NCI-H446 treated with DMSO at 0.1 percent for 48 hours (cell line): ENCODE measurements around the gene CD247.
"Not testable (repeated sequence)": the region's sequence is repeated elsewhere in the genome, so short reads cannot be mapped to it uniquely, and the experiment has no call there.

Experiments used
- DNase-seq: peaks from one replicate; lab custom pipeline; 2025; lab: John Stamatoyannopoulos, UW

Gene CD247

GRCh38 chr1:167518331-167518700 is at the start of gene CD247:
CD247 (minus strand) TSS chr1:167518529; CDS start chr1:167518465, 64 bp downstream.
- DNase-seq: no peak

DNA sequence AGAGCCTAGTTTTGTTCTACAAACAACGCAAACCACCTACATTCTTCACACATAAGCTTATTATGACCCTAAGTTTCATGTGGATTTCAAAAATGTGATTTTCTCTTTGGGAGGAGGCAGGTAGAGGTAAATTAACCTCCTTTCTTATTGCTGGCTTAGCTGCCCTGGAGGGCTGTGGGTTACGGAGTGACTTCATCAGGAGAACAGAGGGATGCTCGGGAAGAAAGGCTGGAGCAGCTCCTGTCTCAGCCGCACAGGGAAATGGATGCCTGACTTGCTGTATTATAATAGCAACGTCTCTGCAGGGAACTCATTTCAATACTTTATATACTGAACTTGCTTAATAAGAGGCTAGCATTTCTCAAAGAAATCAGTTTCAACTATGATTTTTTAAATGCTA is 49.3 kb upstream of the CD247 start:
- DNase-seq: no peak

GRCh38 chr1:167566766-167567165 is 48.4 kb upstream of the CD247 start:
- no peak for DNase-seq

DNA sequence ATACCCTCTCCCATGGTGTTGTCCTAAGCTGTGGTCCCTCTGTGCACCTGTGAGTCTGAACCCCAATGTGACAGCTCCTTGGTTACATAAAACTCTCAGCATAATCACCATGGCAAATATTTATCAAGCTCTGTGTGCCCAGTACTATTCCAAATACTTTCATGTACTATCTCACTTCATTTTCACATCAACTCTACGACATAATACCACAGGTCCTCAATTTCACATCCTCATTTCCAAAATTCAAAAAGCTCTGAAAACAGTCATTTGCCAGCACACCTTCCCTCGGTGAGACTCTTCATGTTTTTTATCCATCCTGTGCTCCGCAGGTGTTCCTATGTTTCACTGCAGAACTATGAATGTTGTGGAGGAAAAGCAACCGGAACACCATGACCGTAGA is 47.6 kb upstream of the CD247 start:
- no peak for DNase-seq

GRCh38 chr1:167564612-167565270 is 46.4 kb upstream of the CD247 start:
- DNase-seq: no peak

DNA sequence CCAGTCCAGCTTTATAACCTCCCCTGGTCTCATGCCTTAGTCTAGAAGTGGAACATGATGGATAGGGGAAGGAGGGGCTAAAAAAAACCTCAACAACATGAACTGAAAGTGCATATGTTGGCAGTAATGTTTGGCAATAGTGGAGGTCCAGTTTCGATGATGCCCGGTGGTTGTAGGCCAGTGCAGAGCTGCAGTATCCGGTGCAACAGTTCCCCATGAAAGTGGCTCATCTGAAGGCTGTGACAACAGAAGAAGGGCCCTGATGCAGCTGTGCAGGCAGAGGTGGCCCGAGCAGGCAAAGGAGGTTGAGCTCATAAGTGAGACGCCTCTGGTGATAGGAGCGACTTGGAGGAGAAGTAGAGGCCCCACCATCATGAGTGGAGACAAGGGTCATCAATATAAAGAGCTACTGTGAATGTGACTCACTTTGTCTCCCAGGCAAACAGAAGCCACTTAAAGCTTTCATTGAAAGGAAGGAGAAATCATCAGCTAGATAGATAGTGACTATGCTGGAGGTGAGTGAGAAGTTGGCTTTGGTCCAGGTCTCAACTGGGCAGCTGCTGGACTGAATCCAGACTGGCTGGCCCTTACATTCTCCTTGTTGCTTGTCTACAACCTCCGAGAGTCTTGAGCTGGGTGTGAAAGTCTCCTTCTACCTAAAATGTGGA is 45.4 kb upstream of the CD247 start:
- no peak for DNase-seq

DNA sequence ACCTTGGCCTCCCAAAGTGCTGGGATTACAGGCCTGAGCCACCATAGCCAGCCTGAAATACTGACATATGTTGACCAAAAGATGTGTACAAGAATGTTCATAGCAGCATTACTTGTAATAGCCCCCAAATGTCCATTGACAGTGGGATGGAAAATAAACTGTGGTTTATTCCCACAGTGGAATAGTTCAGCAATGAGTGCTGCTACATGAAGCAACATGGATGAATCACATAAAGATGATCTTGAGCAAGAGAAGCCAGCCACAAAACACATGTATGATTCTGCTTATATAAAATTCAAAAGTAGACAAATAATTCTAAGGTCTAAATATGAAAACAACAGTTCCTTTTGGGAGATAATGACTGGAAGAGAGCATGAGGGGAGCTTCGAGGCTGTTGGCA is 44.4 kb upstream of the CD247 start:
- DNase-seq: no peak

DNA sequence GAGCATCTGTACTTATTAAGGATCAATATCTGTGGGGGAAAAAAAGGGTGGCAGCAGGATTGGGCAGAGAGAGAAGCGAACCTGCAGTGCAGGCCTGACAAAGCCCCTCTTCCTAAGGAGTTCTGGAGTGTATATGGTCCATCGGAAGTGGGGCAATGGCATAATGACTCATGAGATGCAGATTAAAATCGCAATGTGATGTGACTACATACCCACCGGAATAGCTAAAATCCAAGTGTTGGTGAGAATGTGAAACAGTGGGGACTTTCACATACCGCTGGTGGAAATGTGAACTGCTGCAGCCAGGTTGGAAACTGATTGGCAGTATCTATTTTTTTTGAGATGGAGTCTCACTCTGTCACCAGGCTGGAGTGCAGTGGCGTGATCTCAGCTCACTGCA is 43.4 kb upstream of the CD247 start:
- DNase-seq: no peak

DNA sequence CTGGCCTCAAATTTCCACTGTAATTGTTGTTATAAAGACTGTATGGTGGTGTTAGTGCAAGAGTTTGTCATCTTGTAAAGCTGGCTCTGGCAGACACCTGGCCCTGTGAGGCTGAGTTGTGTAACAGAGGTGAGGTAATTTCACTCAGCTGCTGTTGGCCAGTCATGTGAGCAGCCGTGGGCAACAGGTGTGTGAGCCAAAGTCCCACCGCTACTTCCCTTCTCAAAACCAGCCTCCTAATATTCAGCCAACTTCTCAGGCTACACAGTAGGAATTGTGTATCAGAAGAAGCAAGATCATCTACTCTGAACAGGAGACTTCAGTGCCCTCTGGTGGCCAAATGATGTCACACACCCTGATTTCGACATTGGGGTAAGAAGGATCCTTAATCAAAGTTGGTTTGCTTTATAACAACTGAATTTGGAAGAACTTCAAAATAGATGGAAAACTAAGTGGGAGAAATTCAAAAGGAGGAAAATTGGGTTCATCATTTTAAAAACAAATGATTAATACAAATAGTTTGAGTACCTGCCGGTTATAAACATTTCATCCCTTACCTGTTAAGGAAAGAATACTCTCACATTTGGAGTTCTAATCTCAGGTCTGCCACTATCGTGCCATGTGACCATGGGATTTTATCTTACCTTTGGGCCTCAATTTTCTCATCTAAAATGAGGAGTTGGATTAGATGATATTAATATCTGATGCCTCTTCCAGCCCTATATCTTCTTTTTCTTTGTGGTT is 37.8 kb upstream of the CD247 start:
- peak; percentile 32 for DNase-seq

GRCh38 chr1:167555072-167555471 is 36.7 kb upstream of the CD247 start:
- DNase-seq: not testable (repeated sequence)

DNA sequence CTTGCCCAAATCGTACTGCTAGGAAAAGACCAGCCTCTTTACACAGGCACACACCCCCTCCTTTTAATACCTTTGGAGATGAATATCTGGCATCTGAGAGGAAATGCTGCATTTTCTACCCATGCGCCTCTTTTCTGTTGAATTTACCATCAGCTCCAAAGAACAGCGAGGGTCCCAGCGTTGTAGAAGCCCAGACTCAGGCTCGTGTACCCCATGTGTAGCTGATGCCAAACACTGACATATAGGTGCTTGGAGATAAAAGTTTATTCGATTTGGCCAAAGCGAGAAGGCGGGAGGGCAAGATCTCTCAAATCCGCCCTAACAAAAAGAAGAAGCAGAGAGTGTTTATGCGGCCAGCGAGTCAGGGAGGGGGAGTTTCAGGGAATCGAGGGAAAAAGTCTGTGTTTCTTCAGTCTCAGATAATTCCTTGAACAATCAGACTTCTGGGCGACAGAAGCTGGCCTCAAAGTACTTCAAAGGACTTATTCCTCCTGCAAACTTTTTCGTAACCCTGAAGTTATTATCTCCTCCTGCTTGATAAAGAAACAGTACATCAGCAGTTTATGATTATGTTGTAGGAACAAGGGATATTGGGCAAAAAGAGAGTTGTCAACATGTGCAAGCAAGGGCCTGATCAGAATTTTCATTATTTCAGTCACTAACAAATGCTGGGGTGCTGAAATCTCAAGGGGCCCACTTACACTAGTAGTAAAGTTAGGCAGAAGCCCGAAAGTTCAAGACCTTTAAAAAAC is 35.9 kb upstream of the CD247 start:
- DNase-seq: no peak

DNA sequence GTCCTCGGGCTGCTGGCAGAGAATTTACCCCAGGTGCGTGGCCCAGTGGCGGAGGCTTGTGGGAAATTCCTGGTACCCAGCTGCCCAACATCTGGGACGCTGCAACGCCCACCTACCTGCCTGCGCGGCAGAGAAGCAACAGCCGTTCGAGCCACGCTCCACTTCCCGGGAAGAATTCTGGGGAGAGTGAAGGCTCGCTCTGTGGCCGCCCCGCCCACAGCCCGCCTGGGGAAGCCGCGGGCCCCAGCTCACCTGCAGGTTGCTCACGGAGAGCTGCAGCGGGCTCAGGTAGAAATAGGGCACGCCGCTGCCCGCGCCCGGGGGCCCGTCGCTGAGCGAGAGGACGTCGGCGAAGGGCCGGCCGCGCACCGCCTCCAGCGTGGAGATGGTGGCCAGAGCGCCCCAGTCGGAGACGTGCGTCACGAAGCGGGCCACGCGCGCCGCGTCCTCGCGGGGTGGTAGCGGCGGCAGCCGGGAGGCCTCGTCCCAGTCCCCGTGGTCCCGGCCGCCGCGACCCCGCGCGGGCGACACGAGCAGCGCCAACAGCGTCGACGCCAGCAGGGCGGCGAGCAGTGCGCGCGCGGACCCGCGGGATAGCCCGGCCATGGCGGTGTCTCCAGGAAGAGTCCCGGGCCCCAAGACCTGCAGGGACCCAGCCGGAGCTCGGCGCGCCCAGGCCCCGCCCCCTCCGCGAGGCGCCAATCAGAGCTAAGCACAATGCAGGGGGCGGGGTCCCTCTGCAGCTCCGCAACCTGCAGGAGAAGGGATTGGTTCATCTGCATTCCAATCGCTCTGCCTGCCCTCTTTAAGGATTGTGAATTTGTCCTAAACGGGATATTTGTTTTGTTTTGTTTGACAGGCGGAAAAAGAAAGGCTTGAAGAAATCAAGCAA is 35.1 kb upstream of the CD247 start, which contains the start of gene CREG1:
CREG1 (minus strand) TSS at position 627 of the 892 bp plus-strand sequence.
- DNase-seq: peak; percentile 88

DNA sequence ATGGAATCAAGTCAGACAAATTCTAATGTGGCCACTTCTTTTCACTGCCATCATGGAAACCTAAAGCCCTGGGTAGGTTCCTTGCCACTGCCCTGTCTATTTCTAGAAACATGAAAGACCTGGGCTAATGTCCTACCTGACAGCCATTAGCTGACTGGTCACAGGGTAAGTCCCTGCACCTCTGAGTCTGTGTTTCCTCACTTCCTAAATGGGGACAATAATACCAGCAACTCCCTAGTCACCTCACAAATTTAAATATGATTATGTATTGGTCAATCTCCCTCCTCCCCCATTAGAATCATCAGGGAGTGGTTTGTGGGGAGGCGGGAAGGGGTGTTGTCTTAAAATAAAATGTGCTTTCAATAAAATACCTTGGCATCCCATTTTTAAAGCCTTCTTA is 33.0 kb upstream of the CD247 start:
- DNase-seq: no peak

- DNase-seq: no peak
These were observed 30.0 kb upstream of the CD247 start for GRCh38 chr1:167548059-167548932.

DNA sequence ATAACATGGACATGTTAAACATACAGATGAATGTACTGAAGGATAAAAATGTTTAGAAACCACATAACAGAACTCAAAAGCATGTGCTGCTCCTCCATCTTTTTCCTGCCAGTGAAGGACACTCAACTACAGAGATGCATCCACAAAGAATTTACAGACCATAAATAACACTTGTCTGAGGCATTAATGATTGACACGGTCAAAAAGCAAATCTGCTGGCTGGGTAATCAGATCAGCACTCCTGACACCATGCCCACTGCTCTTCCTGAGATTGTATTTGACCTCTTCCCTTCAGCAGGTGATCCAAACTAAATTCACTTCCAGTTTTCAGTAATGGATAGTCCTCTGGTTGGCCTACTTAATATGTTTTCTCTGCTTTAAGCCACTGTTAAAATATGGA is 28.6 kb upstream of the CD247 start:
- no peak for DNase-seq

DNA sequence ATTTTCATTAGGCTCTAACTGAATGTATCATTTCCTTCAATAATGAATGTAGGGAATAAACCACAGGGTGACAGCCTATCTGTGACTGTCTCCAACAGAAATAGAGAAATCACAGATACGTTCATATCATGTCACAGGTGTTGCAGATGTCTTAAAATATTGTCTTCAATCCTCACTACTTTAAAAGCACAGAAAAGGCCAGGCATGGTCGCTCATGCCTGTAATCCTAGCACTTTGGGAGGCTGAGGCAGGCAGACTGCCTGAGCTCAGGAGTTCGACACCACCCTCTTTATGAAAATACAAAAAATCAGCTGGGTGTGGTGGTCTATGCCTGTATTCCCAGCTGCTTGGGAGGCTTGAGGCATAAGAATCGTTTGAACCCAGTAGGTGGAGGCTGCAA is 27.0 kb upstream of the CD247 start:
- no peak for DNase-seq

DNA sequence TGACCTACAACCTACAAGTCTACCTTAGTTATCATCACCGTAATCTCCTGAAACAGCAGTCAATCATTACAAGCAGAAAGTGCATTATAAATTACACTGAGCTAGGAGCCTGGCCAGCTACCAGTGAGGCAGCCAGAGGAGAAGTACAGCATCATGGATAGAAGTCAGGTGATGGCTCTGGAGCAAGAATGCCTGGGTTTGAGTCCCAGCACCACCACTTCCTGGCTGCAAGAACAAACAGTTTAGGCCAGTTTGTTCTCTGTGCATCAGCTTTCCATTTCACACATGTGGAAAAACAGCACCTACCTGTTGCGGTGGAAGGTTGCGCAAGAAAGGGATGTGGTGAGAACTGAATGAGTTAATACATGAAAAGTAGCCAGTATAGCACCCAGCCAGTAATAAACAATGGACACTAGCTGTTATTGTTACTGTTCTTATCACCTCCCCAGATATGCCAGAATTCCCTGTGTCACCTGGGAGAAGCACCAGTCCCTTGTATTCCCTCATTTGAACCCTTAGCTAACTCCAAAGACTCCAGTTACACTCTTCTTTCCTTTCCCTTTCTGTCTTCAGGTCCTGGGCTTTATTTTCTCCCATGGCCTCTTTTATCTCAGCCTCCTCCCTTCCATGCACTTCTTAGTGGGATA is 26.2 kb upstream of the CD247 start:
- no peak for DNase-seq

GRCh38 chr1:167543199-167543990 is 25.1 kb upstream of the CD247 start:
- no peak for DNase-seq
